Neural cell (in vitro differentiated cells): Measurements from ENCODE around the gene CDS1. TPM values are rescaled to one million over a fixed set of nuclear protein-coding genes. Genes with fewer than 3 reads are reported as not detected.

Source experiments
- H2AFZ ChIP-seq: fragments of 200-600, 300-800 bp; sonication (generic), shearing (Covaris generic); 2 replicates; pipeline ENCODE4 v1.6.0; 2014; ENCODE audit warnings: low read depth, mild to moderate bottlenecking, antibody characterized with exemption, low read length, moderate library complexity
- H3F3A ChIP-seq: fragments of 200-600 bp; shearing (Covaris generic); 2 replicates; pipeline ENCODE4 v1.6.1; 2016; ENCODE audit warnings: mild to moderate bottlenecking, moderate library complexity, mixed read lengths, antibody characterized with exemption, low read length; ENCODE audit not compliant: insufficient read depth, poor library complexity, severe bottlenecking
- H3K27ac ChIP-seq: fragments of 200-600, 300-800 bp; sonication (generic), shearing (Covaris generic); 2 replicates; pipeline ENCODE4 v1.5.1; 2014; ENCODE audit warnings: mild to moderate bottlenecking, low read length, moderate library complexity
- H3K27me3 ChIP-seq: fragments of 300-800, 200-600 bp; sonication (generic), shearing (Covaris generic); 2 replicates; pipeline ENCODE4 v1.6.0; 2014; ENCODE audit warnings: mild to moderate bottlenecking, low read depth, low read length, moderate library complexity; ENCODE audit not compliant: insufficient read depth
- H3K36me3 ChIP-seq: fragments of 300-800, 200-600 bp; sonication (generic), shearing (Covaris generic); 2 replicates; pipeline ENCODE4 v1.5.1; 2014; ENCODE audit warnings: mild to moderate bottlenecking, antibody characterized with exemption, low read length, moderate library complexity; ENCODE audit not compliant: insufficient read depth
- H3K4me2 ChIP-seq: fragments of 300-800, 200-600 bp; sonication (generic), shearing (Covaris generic); 2 replicates; pipeline ENCODE4 v1.6.0; 2014; ENCODE audit warnings: mild to moderate bottlenecking, low read length
- H3K4me3 ChIP-seq: fragments of 300-800, 200-600 bp; sonication (generic), shearing (Covaris generic); 2 replicates; pipeline ENCODE4 v1.5.1; 2014; ENCODE audit warnings: mild to moderate bottlenecking, low read length, moderate library complexity
- H3K79me2 ChIP-seq: fragments of 200-600 bp; shearing (Covaris generic); replicated peaks from 2 replicates; pipeline ENCODE4 v1.6.0; 2014; ENCODE audit warnings: mild to moderate bottlenecking, low read length, moderate library complexity; ENCODE audit not compliant: insufficient read depth
- H3K9ac ChIP-seq: fragments of 300-800, 200-600 bp; sonication (generic), shearing (Covaris generic); 2 replicates; pipeline ENCODE4 v1.6.1; 2016; ENCODE audit warnings: mild to moderate bottlenecking, low read length, mixed read lengths
- H3K9me2 ChIP-seq: fragments of 200-600 bp; shearing (Covaris generic); 2 replicates; pipeline ENCODE4 v1.6.1; 2016; ENCODE audit warnings: mild to moderate bottlenecking, low read length, mixed read lengths; ENCODE audit not compliant: insufficient read depth
- H3K9me3 ChIP-seq: fragments of 200-600, 300-800 bp; sonication (generic), shearing (Covaris generic); 2 replicates; pipeline ENCODE4 v1.6.1; 2016; ENCODE audit warnings: mild to moderate bottlenecking, mixed run types, low read length, moderate library complexity, mixed read lengths
- H4K20me1 ChIP-seq: fragments of 200-600 bp; shearing (Covaris generic); 2 replicates; pipeline ENCODE4 v1.6.1; 2016; ENCODE audit warnings: mild to moderate bottlenecking, mixed run types; ENCODE audit not compliant: insufficient read depth
- CTCF ChIP-seq: fragments of 450-650 bp; IDR thresholded peaks from 2 replicates; pipeline ENCODE4 v1.5.1; 2014; ENCODE audit warnings: antibody characterized with exemption, mild to moderate bottlenecking, moderate library complexity; ENCODE audit not compliant: poor library complexity, severe bottlenecking
- EP300 ChIP-seq: fragments of 450-650 bp; conservative IDR thresholded peaks from 2 replicates; pipeline ENCODE4 v1.6.1; 2014; ENCODE audit warnings: antibody characterized with exemption, mild to moderate bottlenecking, moderate library complexity; ENCODE audit not compliant: poor library complexity, severe bottlenecking
- EZH2 ChIP-seq: fragments of 200-600, 300-800 bp; shearing (Covaris generic), sonication (generic); IDR thresholded peaks from 2 replicates; pipeline ENCODE4 v1.6.1; 2014; ENCODE audit warnings: antibody characterized with exemption, low read length, borderline replicate concordance, mild to moderate bottlenecking; ENCODE audit not compliant: insufficient read depth, poor library complexity, severe bottlenecking
- MXI1 ChIP-seq: fragments of 450-650 bp; conservative IDR thresholded peaks from 2 replicates; pipeline ENCODE4 v1.6.1; 2014; ENCODE audit warnings: antibody characterized with exemption, mild to moderate bottlenecking; ENCODE audit not compliant: poor library complexity, severe bottlenecking
- POLR2AphosphoS5 ChIP-seq: IDR thresholded peaks from 2 replicates; pipeline ENCODE4 v1.6.1; 2012
- RAD21 ChIP-seq: fragments of 450-650 bp; conservative IDR thresholded peaks from 2 replicates; pipeline ENCODE4 v1.6.1; 2014; ENCODE audit warnings: antibody characterized with exemption, mild to moderate bottlenecking, moderate library complexity
- REST ChIP-seq: IDR thresholded peaks from 2 replicates; pipeline ENCODE4 v1.6.1; 2012; ENCODE audit warnings: borderline replicate concordance
- SMC3 ChIP-seq: fragments of 450-650 bp; conservative IDR thresholded peaks from 2 replicates; pipeline ENCODE4 v1.6.1; 2014; ENCODE audit warnings: antibody characterized with exemption, mild to moderate bottlenecking, moderate library complexity; ENCODE audit not compliant: poor library complexity
- TAF1 ChIP-seq: IDR thresholded peaks from 2 replicates; pipeline ENCODE4 v1.6.1; 2012; ENCODE audit warnings: low read depth
- polyA plus RNA-seq: library from polyadenylated mRNA; depleted of rRNA; stranded (reverse); fragments of >200 nt; gene quantifications from 2 replicates; pipeline ENCODE4 v1.2.3, GENCODE V29; 2014

The CDS1 gene
- polyA plus RNA-seq, 1 donor from 2014 or later, result 6.1 TPM

- Histone ChIP-seq H3F3A (no peaks in the 10 kb centered on the region), H3K4me2 (no peak overlapping the region), H3K4me3 (no peak overlapping the region), H3K9me3 (no peaks in the 10 kb centered on the region), H3K79me2 (no peaks in the 10 kb centered on the region), H3K9me2 (no peaks in the 10 kb centered on the region), H3K27me3 (no peaks in the 10 kb centered on the region), H4K20me1 (no peaks in the 10 kb centered on the region), H3K27ac (no peak overlapping the region), H2AFZ (no peak overlapping the region), H3K36me3 (peaks cover 22% of the 10 kb centered on the region), H3K9ac (no peak overlapping the region)
- TF ChIP-seq CTCF, result no peak
- TF ChIP-seq TAF1, result no peak
- no peak for TF ChIP-seq POLR2AphosphoS5
Measured at GRCh38 chr4:84685105-84685504, 102.2 kb downstream of the CDS1 start.

GRCh38 chr4:84688605-84689004 is 105.7 kb downstream of the CDS1 start:
- peaks cover 22% of the 10 kb centered on the region for H3K36me3 ChIP-seq

GRCh38 chr4:84689197-84689596 is 106.3 kb downstream of the CDS1 start:
- Histone ChIP-seq H2AFZ (no peak overlapping the region), H4K20me1 (no peaks in the 10 kb centered on the region), H3K27me3 (no peaks in the 10 kb centered on the region), H3K9me3 (no peaks in the 10 kb centered on the region), H3F3A (no peaks in the 10 kb centered on the region), H3K9ac (no peak overlapping the region), H3K36me3 (peaks cover 18% of the 10 kb centered on the region), H3K4me3 (no peak overlapping the region), H3K27ac (no peak overlapping the region), H3K9me2 (no peaks in the 10 kb centered on the region), H3K79me2 (no peaks in the 10 kb centered on the region), H3K4me2 (no peak overlapping the region)
- TF ChIP-seq MXI1, result no peak
- TF ChIP-seq EZH2, result no peak
- TF ChIP-seq SMC3, result no peak
- TF ChIP-seq RAD21, result no peak
- TF ChIP-seq POLR2AphosphoS5, result no peak
- TF ChIP-seq CTCF, result no peak
- TF ChIP-seq TAF1, result no peak
- TF ChIP-seq REST, result no peak
- no peak for TF ChIP-seq EP300

More at GRCh38 chr4:84688605-84689004, 105.7 kb downstream of the CDS1 start:
- Histone ChIP-seq H3K9ac (no peak overlapping the region), H3K27ac (no peak overlapping the region), H3K9me3 (no peaks in the 10 kb centered on the region), H3K27me3 (no peaks in the 10 kb centered on the region), H4K20me1 (no peaks in the 10 kb centered on the region), H3K4me3 (no peak overlapping the region), H3K79me2 (no peaks in the 10 kb centered on the region), H2AFZ (no peak overlapping the region), H3K9me2 (no peaks in the 10 kb centered on the region), H3F3A (no peaks in the 10 kb centered on the region), H3K4me2 (no peak overlapping the region)
- TF ChIP-seq EP300, result no peak
